Measurements from ENCODE around the gene CNTN5. TPM values are rescaled to one million over a fixed set of nuclear protein-coding genes. Genes with fewer than 3 reads are reported as not detected.
"Not testable (repeated sequence)": the region's sequence is repeated elsewhere in the genome, so short reads cannot be mapped to it uniquely, and the experiment has no call there.

CNTN5 gene
- total and polyA plus RNA-seq, 2 experiments from 2014 or later: 9.6 to 10.6 TPM

GRCh38 chr11:100235085-100235484 lies 1214.3 kb downstream of the CNTN5 start:
- DNase-seq (ENCODE audit: low spot score): no peak
- Histone ChIP-seq H3K79me2 (no peaks in the 10 kb centered on the region), H3K4me2 (no peak overlapping the region)

GRCh38 chr11:100240025-100240539 lies 1219.3 kb downstream of the CNTN5 start:
- H3K4me2 ChIP-seq: no peak overlapping the region
- TF ChIP-seq EZH2 (IDR thresholded peaks at IDR 0.05; ENCODE audit: borderline replicate concordance): no peak
- TF ChIP-seq EZH2phosphoT487 (IDR thresholded peaks at IDR 0.05; ENCODE audit: low read depth, severe bottlenecking, unreplicated experiment): no peak
- no peak for TF ChIP-seq CTCF (IDR thresholded peaks at IDR 0.05; ENCODE audit: poor library complexity)
- no peaks in the 10 kb centered on the region for H4K20me1 ChIP-seq (ENCODE audit: insufficient read depth, poor library complexity, severe bottlenecking)
- no peaks in the 10 kb centered on the region for H3K27me3 ChIP-seq
- no peak overlapping the region for H2AFZ ChIP-seq
- no peak overlapping the region for H3K4me3 ChIP-seq
- no peak overlapping the region for H3K27ac ChIP-seq
- no peaks in the 10 kb centered on the region for H3K79me2 ChIP-seq
- WGBS (ENCODE audit: low lambda C conversion rate, missing lambda C conversion rate): 48% methylated on average over 5 of the region's 5 CpGs
- H3K36me3 ChIP-seq (replicated peaks; ENCODE audit: insufficient read depth, low read depth): no peaks in the 10 kb centered on the region
- DNase-seq (ENCODE audit: low spot score): no peak
- no peaks in the 10 kb centered on the region for H3K9me2 ChIP-seq (replicated peaks; ENCODE audit: insufficient read depth)
- no peaks in the 10 kb centered on the region for H3K9me3 ChIP-seq (ENCODE audit: low read depth)
- no peaks in the 10 kb centered on the region for H3K4me1 ChIP-seq (ENCODE audit: insufficient read depth)

More at GRCh38 chr11:100235085-100235484, 1214.3 kb downstream of the CNTN5 start:
- Histone ChIP-seq H4K20me1 (ENCODE audit: insufficient read depth, poor library complexity, severe bottlenecking) (no peaks in the 10 kb centered on the region), H3K36me3 (replicated peaks; ENCODE audit: insufficient read depth, low read depth) (no peaks in the 10 kb centered on the region), H3K27ac (no peak overlapping the region), H2AFZ (no peak overlapping the region), H3K9me3 (ENCODE audit: low read depth) (no peaks in the 10 kb centered on the region), H3K9me2 (replicated peaks; ENCODE audit: insufficient read depth) (no peaks in the 10 kb centered on the region), H3K4me1 (ENCODE audit: insufficient read depth) (no peaks in the 10 kb centered on the region), H3K4me3 (no peak overlapping the region), H3K27me3 (no peaks in the 10 kb centered on the region)
- TF ChIP-seq EZH2 (IDR thresholded peaks at IDR 0.05; ENCODE audit: borderline replicate concordance) (no peak), CTCF (IDR thresholded peaks at IDR 0.05; ENCODE audit: poor library complexity) (no peak), EZH2phosphoT487 (IDR thresholded peaks at IDR 0.05; ENCODE audit: low read depth, severe bottlenecking, unreplicated experiment) (no peak)
- 85% methylated on average over 4 of the region's 4 CpGs for WGBS (ENCODE audit: low lambda C conversion rate, missing lambda C conversion rate)

GRCh38 chr11:100247704-100248103 lies 1227.0 kb downstream of the CNTN5 start:
- no peak for DNase-seq (ENCODE audit: low spot score)
- Histone ChIP-seq H3K79me2 (no peaks in the 10 kb centered on the region), H3K36me3 (replicated peaks; ENCODE audit: insufficient read depth, low read depth) (no peaks in the 10 kb centered on the region), H3K9me3 (ENCODE audit: low read depth) (no peaks in the 10 kb centered on the region), H3K9me2 (replicated peaks; ENCODE audit: insufficient read depth) (no peaks in the 10 kb centered on the region), H3K4me1 (ENCODE audit: insufficient read depth) (no peaks in the 10 kb centered on the region), H3K4me3 (no peak overlapping the region), H3K27ac (no peak overlapping the region), H2AFZ (no peak overlapping the region), H4K20me1 (ENCODE audit: insufficient read depth, poor library complexity, severe bottlenecking) (no peaks in the 10 kb centered on the region), H3K4me2 (no peak overlapping the region), H3K27me3 (no peaks in the 10 kb centered on the region)
- 91% methylated on average over 1 of the region's 1 CpG for WGBS (ENCODE audit: low lambda C conversion rate, missing lambda C conversion rate)
- no peak for TF ChIP-seq EZH2 (IDR thresholded peaks at IDR 0.05; ENCODE audit: borderline replicate concordance)
- no peak for TF ChIP-seq EZH2phosphoT487 (IDR thresholded peaks at IDR 0.05; ENCODE audit: low read depth, severe bottlenecking, unreplicated experiment)
- no peak for TF ChIP-seq CTCF (IDR thresholded peaks at IDR 0.05; ENCODE audit: poor library complexity)

- not testable (repeated sequence) for H3K4me3 ChIP-seq; H3K36me3 ChIP-seq (replicated peaks; ENCODE audit: insufficient read depth, low read depth); H3K4me1 ChIP-seq (ENCODE audit: insufficient read depth); H3K27me3 ChIP-seq; H3K9me3 ChIP-seq (ENCODE audit: low read depth); H3K4me2 ChIP-seq; H2AFZ ChIP-seq; DNase-seq (ENCODE audit: low spot score); H3K9me2 ChIP-seq (replicated peaks; ENCODE audit: insufficient read depth); H4K20me1 ChIP-seq (ENCODE audit: insufficient read depth, poor library complexity, severe bottlenecking); H3K79me2 ChIP-seq; H3K27ac ChIP-seq
- WGBS (ENCODE audit: low lambda C conversion rate, missing lambda C conversion rate): 87% methylated on average over 6 of the region's 6 CpGs
Measured at GRCh38 chr11:100257238-100257803, 1236.6 kb downstream of the CNTN5 start.

Data from hepatocyte (in vitro differentiated cells).